ENCODE data around the gene GLYR1. TPM values are rescaled to one million over a fixed set of nuclear protein-coding genes. Genes with fewer than 3 reads are reported as not detected.

The GLYR1 gene
- total and polyA plus RNA-seq, 2 of the 4 experiments (the other 2 are of a cell fraction), result 26.0 to 54.2 TPM

DNA sequence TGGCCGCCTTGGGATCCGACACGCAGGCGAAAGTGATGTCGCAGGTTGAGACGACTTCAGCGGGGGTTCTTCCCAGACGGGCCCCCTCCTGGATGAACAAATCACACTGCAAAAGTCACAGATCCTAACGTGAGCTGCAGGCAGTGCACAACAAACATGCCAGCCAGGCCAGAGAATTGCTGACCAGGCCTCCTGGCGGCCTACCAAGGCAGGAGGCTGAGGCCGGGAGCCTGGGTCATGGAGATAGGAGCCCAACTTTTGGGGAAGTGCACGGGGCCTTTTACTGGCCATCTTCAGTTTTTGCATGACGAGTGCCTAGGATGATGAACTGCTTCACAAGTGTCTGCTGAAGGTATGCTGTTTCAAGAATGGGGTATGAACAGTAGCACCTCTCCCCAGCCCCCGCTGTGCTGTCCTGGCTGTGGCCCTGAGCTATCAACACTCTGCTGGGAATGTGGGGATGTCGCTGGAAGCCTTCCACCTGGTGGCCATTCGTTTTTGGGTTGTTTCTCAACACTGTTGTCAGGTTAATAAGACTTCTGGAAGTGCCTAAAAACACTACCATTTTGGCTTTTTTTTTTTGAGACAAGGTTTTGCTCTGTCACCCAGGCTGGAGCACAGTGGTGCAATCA lies 32.4 kb downstream of the GLYR1 start:
- ATAC-seq (ENCODE audit: low read depth) (peak; percentile 40), DNase-seq (no peak)
- Histone ChIP-seq H4K20me1 (ENCODE audit: insufficient read depth, low read length) (no peaks in the 10 kb centered on the region), H3K56ac (ENCODE audit: extremely low read depth, insufficient read depth, low read length) (no peak overlapping the region), H2AK9ac (replicated peaks; ENCODE audit: low read depth, low read length, poor library complexity) (no peak overlapping the region), H3K14ac (replicated peaks; ENCODE audit: low read depth, low read length) (no peak overlapping the region), H3K4me2 (ENCODE audit: low read depth, low read length) (no peak overlapping the region), H4K5ac (ENCODE audit: low read depth, low read length) (no peak overlapping the region), H3K4me1 (ENCODE audit: control insufficient read depth, insufficient read depth, low read length) (peaks cover 8% of the 10 kb centered on the region; the same call in 1 of the 2 replicates), H2AFZ (replicated peaks; ENCODE audit: low read length, poor library complexity) (no peak overlapping the region), H2AK5ac (ENCODE audit: low read depth, low read length) (no peak overlapping the region), H2BK120ac (ENCODE audit: low read depth, low read length) (no peak overlapping the region), H3K4ac (ENCODE audit: low read depth, low read length) (no peak overlapping the region), H4K91ac (ENCODE audit: insufficient read depth, low read depth, low read length) (no peak overlapping the region), H2BK15ac (ENCODE audit: low read depth, low read length) (no peak overlapping the region), H3K18ac (ENCODE audit: low read depth, low read length) (no peak overlapping the region), H2BK5ac (ENCODE audit: low read depth, low read length, poor library complexity, severe bottlenecking) (no peak overlapping the region), H4K8ac (ENCODE audit: low read depth in 2 of 2, low read length in 2 of 2) (no peak overlapping the region), H3K9me1 (ENCODE audit: insufficient read depth, low read length) (no peaks in the 10 kb centered on the region), H3K9me3 (ENCODE audit: control insufficient read depth, insufficient read depth, low read length) (no peaks in the 10 kb centered on the region), H3K79me1 (ENCODE audit: low read depth in 1 of 2, low read length in 2 of 2) (peaks cover 2 to 5% of the 10 kb centered on the region in 2 experiments; a peak in 1 of 4 replicates), H3K23ac (ENCODE audit: low read depth, low read length) (no peak overlapping the region), H3K27ac (ENCODE audit: insufficient read depth, low read length) (no peak overlapping the region), H2BK20ac (ENCODE audit: low read depth, low read length) (no peak overlapping the region), H3K36me3 (ENCODE audit: control insufficient read depth, insufficient read depth, low read length) (peaks cover 55% of the 10 kb centered on the region), H3K9ac (ENCODE audit: low read depth, low read length) (no peak overlapping the region), H3K4me3 (ENCODE audit: insufficient read depth, low read depth, low read length) (no peak overlapping the region), H3K27me3 (ENCODE audit: control insufficient read depth, insufficient read depth, low read length) (no peaks in the 10 kb centered on the region)
- intact Hi-C loops (cut with micrococcal nuclease) (no loop called here), in situ Hi-C loops (cut with MboI; ENCODE audit: low sequenced_read_pairs) (no loop called here), dilution Hi-C loops (cut with HindIII; ENCODE audit: low sequenced_read_pairs, unreplicated experiment) (no loop called here)
- BruUV-seq (replicated peaks), result no TSS peak
- ChIA-PET POLR2A (ENCODE audit: unreplicated experiment) (no interaction called here), CTCF (no interaction called here)
- TF ChIP-seq, protein P1, sequence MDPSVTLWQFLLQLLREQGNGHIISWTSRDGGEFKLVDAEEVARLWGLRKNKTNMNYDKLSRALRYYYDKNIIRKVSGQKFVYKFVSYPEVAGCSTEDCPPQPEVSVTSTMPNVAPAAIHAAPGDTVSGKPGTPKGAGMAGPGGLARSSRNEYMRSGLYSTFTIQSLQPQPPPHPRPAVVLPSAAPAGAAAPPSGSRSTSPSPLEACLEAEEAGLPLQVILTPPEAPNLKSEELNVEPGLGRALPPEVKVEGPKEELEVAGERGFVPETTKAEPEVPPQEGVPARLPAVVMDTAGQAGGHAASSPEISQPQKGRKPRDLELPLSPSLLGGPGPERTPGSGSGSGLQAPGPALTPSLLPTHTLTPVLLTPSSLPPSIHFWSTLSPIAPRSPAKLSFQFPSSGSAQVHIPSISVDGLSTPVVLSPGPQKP (IDR thresholded peaks at IDR 0.05; ENCODE audit: borderline replicate concordance, low read depth, low read length), result no peak
- TF ChIP-seq MAFK (IDR thresholded peaks at IDR 0.05; ENCODE audit: low read depth, low read length) (no peak), BHLHE40 (IDR thresholded peaks at IDR 0.05; ENCODE audit: low read depth, low read length) (no peak), CEBPB (IDR thresholded peaks at IDR 0.05; ENCODE audit: low read depth, low read length) (no peak), RCOR1 (IDR thresholded peaks at IDR 0.05; ENCODE audit: insufficient replicate concordance, low read length) (no peak)
- 82% methylated on average over 6 of the region's 16 CpGs; no CpG with 5 or more reads in 1 of the 2 experiments for WGBS, 2 experiments (ENCODE audit: extremely low coverage in 2 of 2, insufficient read length in 1 of 2)
